Fibroblast of skin of left quadriceps (primary cell): ENCODE data around the gene TYROBP.
"Not testable (repeated sequence)": the region's sequence is repeated elsewhere in the genome, so short reads cannot be mapped to it uniquely, and the experiment has no call there.

Experiments
- DNase-seq, 2 experiments: peaks; one replicate each; pipeline ENCODE4 v3.0.0-alpha.2; 2013; ENCODE audit warnings: low read depth in 2 of 2

TYROBP gene

DNA sequence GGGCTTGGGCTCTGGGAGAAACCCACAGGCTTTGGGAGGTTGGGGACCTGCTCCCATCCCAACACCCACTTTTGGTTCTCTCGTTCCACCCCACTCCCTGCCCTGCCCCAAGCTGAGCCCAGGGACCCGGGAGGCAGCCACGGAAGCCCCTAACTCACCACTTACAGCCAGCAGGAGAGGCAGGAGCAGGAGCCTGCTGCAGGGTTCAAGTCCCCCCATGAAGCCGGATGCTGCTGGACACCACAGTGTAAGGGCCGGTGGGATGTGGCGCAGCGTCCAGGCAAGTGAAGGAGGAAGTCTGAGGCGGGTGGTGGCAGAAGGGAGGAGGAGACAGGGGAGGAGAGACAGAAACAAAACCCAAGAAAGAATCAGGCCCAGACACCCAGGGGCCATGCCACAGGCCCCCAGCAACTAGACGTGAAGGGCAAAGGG lies at the start of gene TYROBP:
TYROBP (minus strand) TSS at position 286 of the 432 bp plus-strand sequence; CDS start at position 219, 67 bp downstream.
- no peak for DNase-seq

- not testable (repeated sequence) for DNase-seq
Observed at GRCh38 chr19:35957411-35957810, 49.3 kb upstream of the TYROBP start.

GRCh38 chr19:35955881-35956634 lies 48.0 kb upstream of the TYROBP start:
- no peak for DNase-seq

DNA sequence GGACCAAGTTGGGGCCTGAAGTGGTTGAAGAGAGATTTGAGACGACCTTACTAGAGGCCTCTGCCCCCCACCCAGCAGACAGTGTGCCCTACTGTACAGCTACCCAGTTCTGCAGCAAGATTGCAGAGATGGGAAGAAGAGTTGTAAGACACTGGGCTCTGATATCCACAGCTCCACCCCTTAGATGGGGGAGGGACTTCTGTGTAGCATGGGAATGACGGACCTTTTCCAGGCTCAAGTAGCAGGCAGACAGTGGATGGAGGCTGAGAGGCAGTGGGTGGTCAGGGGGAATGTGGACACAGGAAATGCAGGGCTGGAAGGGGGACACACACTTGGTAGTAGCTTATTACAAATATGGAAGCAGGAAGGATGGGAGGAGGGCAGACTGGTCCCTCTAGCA lies 41.0 kb upstream of the TYROBP start:
- DNase-seq: no peak

- DNase-seq: no peak
Observed at GRCh38 chr19:35946203-35946602, 38.1 kb upstream of the TYROBP start.

DNA sequence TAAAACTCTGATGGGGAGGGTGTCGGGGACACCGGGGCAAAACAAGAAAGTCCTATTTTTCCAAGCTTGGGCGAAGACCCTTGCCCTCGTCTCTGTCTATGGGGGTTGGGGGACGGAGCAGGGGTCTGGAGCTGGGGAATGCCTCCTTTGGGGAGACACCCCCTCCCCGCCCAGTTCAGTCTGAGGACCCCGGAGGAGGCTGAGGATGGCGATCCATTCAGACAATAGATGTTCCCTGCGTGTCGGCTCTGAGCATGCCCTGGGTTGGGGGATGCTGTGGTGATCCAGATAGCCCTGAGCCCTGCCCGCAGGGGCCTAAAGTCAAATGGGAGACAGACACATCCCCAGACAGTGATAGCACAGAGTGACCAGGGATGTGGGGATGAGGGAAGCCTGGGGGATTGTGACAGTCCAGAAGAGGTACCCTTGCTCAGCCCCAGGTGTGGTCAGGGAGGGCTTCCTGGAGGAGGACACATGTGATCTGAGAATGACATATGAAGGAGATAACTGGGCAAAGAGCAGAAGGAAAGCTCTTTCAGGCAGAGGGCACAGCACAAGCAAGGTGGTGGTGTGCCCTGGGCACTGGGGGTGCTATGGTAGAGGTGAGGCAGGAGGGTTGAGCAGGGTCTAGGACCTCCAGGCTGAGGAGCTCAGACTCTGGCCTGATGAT lies 37.2 kb upstream of the TYROBP start:
- DNase-seq: no peak

- DNase-seq: no peak
Observed at GRCh38 chr19:35944556-35944955, 36.5 kb upstream of the TYROBP start.

- DNase-seq: no peak
Observed at GRCh38 chr19:35943321-35944301, 35.5 kb upstream of the TYROBP start.

GRCh38 chr19:35942235-35942634 lies 34.1 kb upstream of the TYROBP start:
- DNase-seq: no peak

- no peak for DNase-seq
Observed at GRCh38 chr19:35940839-35941238, 32.7 kb upstream of the TYROBP start.

DNA sequence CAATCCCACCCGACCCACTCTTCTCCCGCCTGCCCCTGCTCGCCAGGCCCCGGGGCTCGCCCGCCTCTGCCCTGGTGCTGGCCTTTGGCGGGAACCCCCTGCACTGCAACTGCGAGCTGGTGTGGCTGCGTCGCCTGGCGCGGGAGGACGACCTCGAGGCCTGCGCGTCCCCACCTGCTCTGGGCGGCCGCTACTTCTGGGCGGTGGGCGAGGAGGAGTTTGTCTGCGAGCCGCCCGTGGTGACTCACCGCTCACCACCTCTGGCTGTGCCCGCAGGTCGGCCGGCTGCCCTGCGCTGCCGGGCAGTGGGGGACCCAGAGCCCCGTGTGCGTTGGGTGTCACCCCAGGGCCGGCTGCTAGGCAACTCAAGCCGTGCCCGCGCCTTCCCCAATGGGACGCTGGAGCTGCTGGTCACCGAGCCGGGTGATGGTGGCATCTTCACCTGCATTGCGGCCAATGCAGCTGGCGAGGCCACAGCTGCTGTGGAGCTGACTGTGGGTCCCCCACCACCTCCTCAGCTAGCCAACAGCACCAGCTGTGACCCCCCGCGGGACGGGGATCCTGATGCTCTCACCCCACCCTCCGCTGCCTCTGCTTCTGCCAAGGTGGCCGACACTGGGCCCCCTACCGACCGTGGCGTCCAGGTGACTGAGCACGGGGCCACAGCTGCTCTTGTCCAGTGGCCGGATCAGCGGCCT lies 32.1 kb upstream of the TYROBP start:
- DNase-seq: no peak

GRCh38 chr19:35939307-35940077 lies 31.4 kb upstream of the TYROBP start:
- DNase-seq: no peak

GRCh38 chr19:35938282-35939224 lies 30.5 kb upstream of the TYROBP start:
- no peak for DNase-seq

- no peak for DNase-seq
Observed at GRCh38 chr19:35937345-35938281, 29.5 kb upstream of the TYROBP start.

DNA sequence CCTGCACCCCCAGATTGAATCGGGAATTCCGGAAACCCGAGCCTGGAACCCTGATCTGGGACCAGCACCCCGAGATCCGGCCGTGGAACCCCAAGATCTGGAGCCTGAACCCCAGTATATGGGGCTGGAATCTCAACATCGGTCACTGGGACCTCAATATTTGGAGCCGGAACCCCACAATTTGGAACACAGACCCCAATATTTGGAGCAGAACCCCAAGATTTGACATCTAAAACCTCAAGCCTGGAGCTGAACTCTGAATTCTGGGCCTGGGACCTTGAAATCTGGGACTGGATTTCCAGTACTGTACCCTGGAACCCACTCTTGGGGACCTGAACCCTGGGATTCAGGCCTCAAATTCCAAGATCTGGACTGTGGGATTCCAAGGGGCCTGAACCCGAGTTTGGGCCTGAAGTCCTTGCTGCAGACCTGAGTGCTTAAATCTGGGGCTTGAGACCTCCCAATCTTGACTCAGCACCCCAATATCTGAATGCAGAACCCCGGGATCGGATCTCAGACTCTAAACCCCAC lies 28.7 kb upstream of the TYROBP start:
- no peak for DNase-seq

DNA sequence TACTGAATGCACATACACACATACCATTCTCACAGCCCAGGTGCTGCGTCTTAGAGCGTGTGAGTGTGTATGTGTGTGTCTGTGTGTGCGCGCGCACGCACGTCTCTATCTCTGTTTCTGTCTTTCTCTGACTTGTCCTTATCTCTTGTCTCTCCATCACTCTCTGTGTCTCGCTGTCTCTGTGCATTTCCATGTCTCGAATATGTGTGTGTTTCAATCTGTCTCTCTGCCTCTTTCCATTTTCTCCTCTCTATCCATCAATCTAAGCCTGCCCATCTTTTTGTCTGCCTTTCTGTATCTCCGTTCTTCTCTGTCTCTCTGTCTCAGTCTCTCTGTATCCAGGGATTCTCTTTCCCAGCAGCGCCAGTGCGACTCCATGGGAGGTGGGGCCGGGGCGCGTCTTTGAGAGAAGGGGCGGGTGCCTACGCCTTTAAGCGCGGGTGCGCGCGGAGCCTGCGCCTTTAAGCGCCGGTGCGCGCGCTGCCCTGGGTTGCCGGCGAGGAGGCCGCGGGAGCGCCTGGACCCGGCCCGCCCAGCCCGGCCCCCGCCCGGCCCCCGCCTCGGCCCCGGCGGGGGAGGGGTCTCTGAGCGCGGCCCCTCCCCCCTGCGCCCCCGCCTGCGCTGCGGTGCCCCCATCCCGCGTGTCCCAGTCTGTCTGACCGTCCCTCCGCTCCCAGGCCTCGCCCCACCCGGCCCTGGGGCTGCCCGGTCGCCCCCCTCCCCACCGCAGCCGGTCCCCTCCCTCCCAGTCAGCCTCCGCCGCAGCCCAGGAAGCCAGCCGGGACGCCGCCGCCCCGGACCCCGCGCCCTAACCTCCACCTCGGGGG lies 28.0 kb upstream of the TYROBP start, which contains the start of gene LRFN3:
LRFN3 (plus strand) TSS at position 464 of the 827 bp plus-strand sequence. CDS start 3,052 bp downstream, outside the sequence.
- DNase-seq: peak; percentile 33 to 38
